ENCODE data around the gene GLT1D1. TPM values are rescaled to one million over a fixed set of nuclear protein-coding genes. Genes with fewer than 3 reads are reported as not detected.

Gene GLT1D1
- total RNA-seq, 2 experiments from 2014 or later = 0.19 to 0.22 TPM

- H3K4me3 ChIP-seq (ENCODE audit: low read length) = no peak overlapping the region
- ATAC-seq (ENCODE audit: poor library complexity) (no peak), DNase-seq (no peak)
- H3K4me1 ChIP-seq (ENCODE audit: insufficient read depth, low read length) = no peaks in the 10 kb centered on the region
- Mint-ChIP-seq H3K4me1 (ENCODE audit: low read depth) (no peaks in the 10 kb centered on the region), H3K36me3 (ENCODE audit: low read depth) (no peaks in the 10 kb centered on the region), H3K4me3 (no peak overlapping the region), H3K27me3 (no peaks in the 10 kb centered on the region), H3K9me3 (peaks cover 5% of the 10 kb centered on the region), H3K27ac (no peak overlapping the region)
- no peak overlapping the region for H3K27ac ChIP-seq (ENCODE audit: low read depth in 1 of 2, low read length in 2 of 2)
- H3K36me3 ChIP-seq (ENCODE audit: insufficient read depth, low read length) = no peaks in the 10 kb centered on the region
- H3K27me3 ChIP-seq (ENCODE audit: control insufficient read depth in 1 of 2, insufficient read depth in 2 of 2, low read length in 2 of 2) = peaks cover 0 to 2% of the 10 kb centered on the region in 2 experiments
- peaks cover 0 to 36% of the 10 kb centered on the region in 2 experiments for H3K9me3 ChIP-seq (ENCODE audit: control insufficient read depth in 1 of 2, insufficient read depth in 1 of 2, low read length in 2 of 2)
- intact Hi-C loops (cut with DNase I, micrococcal nuclease) = no loop called here
- no peak for TF ChIP-seq CTCF (IDR thresholded peaks at IDR 0.05)
- POLR2A ChIA-PET = no interaction called here
- CTCF ChIA-PET = no interaction called here
Measured at GRCh38 chr12:129028844-129029243, 175.6 kb downstream of the GLT1D1 start.

Other genes with a start within 250 kb of the GLT1D1 start
- 10 to 100 TPM; 18.4 to 18.5 TPM for gene SLC15A4, start 29.5 kb upstream of the GLT1D1 start, total RNA-seq

Measured in CD4-positive, alpha-beta T cell (primary cell).